ENCODE data around the gene CEMIP. TPM values are rescaled to one million over a fixed set of nuclear protein-coding genes. Genes with fewer than 3 reads are reported as not detected.

CEMIP gene
- polyA plus RNA-seq, 3 donors, result not detected

GRCh38 chr15:80819001-80819400 lies 39.8 kb downstream of the CEMIP start:
- Histone ChIP-seq H3K9me3 (replicated peaks in 1 of 2; ENCODE audit: control insufficient read depth in 1 of 2, insufficient read depth in 1 of 2, low read length in 2 of 2) (no peaks in the 10 kb centered on the region), H3K4me3 (replicated peaks in 1 of 3; ENCODE audit: low read depth in 2 of 3, low read length in 3 of 3) (no peak overlapping the region), H3K9ac (ENCODE audit: insufficient read depth, low read length, poor library complexity, severe bottlenecking) (no peak overlapping the region), H3K27me3 (ENCODE audit: control insufficient read depth in 2 of 2, insufficient read depth in 2 of 2, low read length in 2 of 2) (no peaks in the 10 kb centered on the region), H3K4me1 (ENCODE audit: control insufficient read depth in 1 of 2, insufficient read depth in 2 of 2, low read length in 2 of 2) (peaks cover 5 to 7% of the 10 kb centered on the region in 2 donors), H3K36me3 (replicated peaks in 1 of 2; ENCODE audit: control insufficient read depth in 1 of 2, insufficient read depth in 2 of 2, low read length in 2 of 2) (no peaks in the 10 kb centered on the region), H3K4me2 (replicated peaks; ENCODE audit: extremely low read depth, low read length, poor library complexity, severe bottlenecking) (no peak overlapping the region), H4K20me1 (ENCODE audit: insufficient read depth, low read length) (no peaks in the 10 kb centered on the region), H2AFZ (ENCODE audit: insufficient read depth, low read depth, low read length, poor library complexity, severe bottlenecking) (no peak overlapping the region), H3K27ac (ENCODE audit: low read depth in 1 of 2, low read length in 2 of 2) (no peak overlapping the region), H3K79me2 (ENCODE audit: insufficient read depth, low read length) (no peaks in the 10 kb centered on the region)
- H3K9me3 Mint-ChIP-seq, result peaks cover 0 to 5% (median 0%) of the 10 kb centered on the region in 7 donors
- no peak for DNase-seq
- no peak overlapping the region for H3K4me3 Mint-ChIP-seq
- H3K4me1 Mint-ChIP-seq, result peaks cover 17% of the 10 kb centered on the region
- intact Hi-C loops (cut with micrococcal nuclease), result no loop called here
- TF ChIP-seq CTCF (IDR thresholded peaks at IDR 0.05), result no peak
- no peak overlapping the region for H3K27ac Mint-ChIP-seq
- H3K27me3 Mint-ChIP-seq (ENCODE audit: low read depth in 3 of 3), result peaks cover 0 to 2% (median 0%) of the 10 kb centered on the region in 3 donors
- no peaks in the 10 kb centered on the region for H3K36me3 Mint-ChIP-seq

- TF ChIP-seq CTCF (IDR thresholded peaks at IDR 0.05), result no peak
These were observed 40.9 kb downstream of the CEMIP start for GRCh38 chr15:80820092-80820491.

More at GRCh38 chr15:80820092-80820491, 40.9 kb downstream of the CEMIP start:
- DNase-seq, result no peak
- Histone ChIP-seq H3K36me3 (replicated peaks in 1 of 2; ENCODE audit: control insufficient read depth in 1 of 2, insufficient read depth in 2 of 2, low read length in 2 of 2) (no peaks in the 10 kb centered on the region), H3K4me2 (replicated peaks; ENCODE audit: extremely low read depth, low read length, poor library complexity, severe bottlenecking) (no peak overlapping the region), H2AFZ (ENCODE audit: insufficient read depth, low read depth, low read length, poor library complexity, severe bottlenecking) (no peak overlapping the region), H3K27me3 (ENCODE audit: control insufficient read depth in 2 of 2, insufficient read depth in 2 of 2, low read length in 2 of 2) (no peaks in the 10 kb centered on the region), H3K9me3 (replicated peaks in 1 of 2; ENCODE audit: control insufficient read depth in 1 of 2, insufficient read depth in 1 of 2, low read length in 2 of 2) (no peaks in the 10 kb centered on the region), H3K9ac (ENCODE audit: insufficient read depth, low read length, poor library complexity, severe bottlenecking) (no peak overlapping the region), H3K27ac (ENCODE audit: low read depth in 1 of 2, low read length in 2 of 2) (no peak overlapping the region), H3K4me1 (ENCODE audit: control insufficient read depth in 1 of 2, insufficient read depth in 2 of 2, low read length in 2 of 2) (peaks cover 5 to 7% of the 10 kb centered on the region in 2 donors), H3K4me3 (replicated peaks in 1 of 3; ENCODE audit: low read depth in 2 of 3, low read length in 3 of 3) (no peak overlapping the region), H3K79me2 (ENCODE audit: insufficient read depth, low read length) (no peaks in the 10 kb centered on the region), H4K20me1 (ENCODE audit: insufficient read depth, low read length) (no peaks in the 10 kb centered on the region)
- no peaks in the 10 kb centered on the region for H3K36me3 Mint-ChIP-seq
- intact Hi-C loops (cut with micrococcal nuclease), result no loop called here
- 0% methylated on average over 1 of the region's 3 CpGs for WGBS (ENCODE audit: insufficient coverage)
- no peak overlapping the region for H3K27ac Mint-ChIP-seq
- H3K4me1 Mint-ChIP-seq, result peaks cover 17% of the 10 kb centered on the region
- H3K4me3 Mint-ChIP-seq, result no peak overlapping the region
- H3K9me3 Mint-ChIP-seq, result peaks cover 0 to 3% (median 0%) of the 10 kb centered on the region in 7 donors
- H3K27me3 Mint-ChIP-seq (ENCODE audit: low read depth in 3 of 3), result no peaks in the 10 kb centered on the region
